H9 (cell line): Measurements from ENCODE around the gene SLC25A18. TPM values are rescaled to one million over a fixed set of nuclear protein-coding genes. Genes with fewer than 3 reads are reported as not detected.

Source experiments
- DNase-seq: peaks from one replicate; pipeline ENCODE4 v3.0.0-alpha.2; 2017
- H2AFZ ChIP-seq: one replicate; pipeline ENCODE4 v1.6.1; 2013; ENCODE audit warnings: mild to moderate bottlenecking, low read length, control low read depth, moderate library complexity
- H2AK5ac ChIP-seq: 2 replicates; pipeline ENCODE4 v1.6.1; 2013; ENCODE audit warnings: low read length, control low read depth, mixed read lengths; ENCODE audit not compliant: insufficient read length
- H2BK120ac ChIP-seq: one replicate; pipeline ENCODE4 v1.6.1; 2013; ENCODE audit warnings: low read depth, mild to moderate bottlenecking, low read length, control low read depth, inconsistent platforms; ENCODE audit not compliant: poor library complexity, severe bottlenecking
- H2BK12ac ChIP-seq: 2 replicates; pipeline ENCODE4 v1.6.1; 2013; ENCODE audit warnings: low read length, control low read depth, mixed read lengths, low read depth; ENCODE audit not compliant: insufficient read length
- H2BK15ac ChIP-seq: 2 replicates; pipeline ENCODE4 v1.6.1; 2013; ENCODE audit warnings: low read depth, low read length, control low read depth
- H2BK20ac ChIP-seq: one replicate; pipeline ENCODE4 v1.6.1; 2013; ENCODE audit warnings: low read depth, mild to moderate bottlenecking, low read length, control low read depth, inconsistent platforms; ENCODE audit not compliant: poor library complexity, severe bottlenecking
- H2BK5ac ChIP-seq: 2 replicates; pipeline ENCODE4 v1.6.1; 2013; ENCODE audit warnings: low read length, control low read depth, mixed read lengths; ENCODE audit not compliant: insufficient read length
- H3K14ac ChIP-seq: 2 replicates; pipeline ENCODE4 v1.6.1; 2013; ENCODE audit warnings: low read length, control low read depth; ENCODE audit not compliant: insufficient read depth
- H3K18ac ChIP-seq: 2 replicates; pipeline ENCODE4 v1.6.1; 2013; ENCODE audit warnings: low read depth, mild to moderate bottlenecking, mixed read lengths, low read length, control low read depth; ENCODE audit not compliant: insufficient read length
- H3K23ac ChIP-seq: 2 replicates; pipeline ENCODE4 v1.6.1; 2013; ENCODE audit warnings: low read length, control low read depth, mixed read lengths, low read depth; ENCODE audit not compliant: insufficient read length
- H3K23me2 ChIP-seq: 2 replicates; pipeline ENCODE4 v1.6.1; 2013; ENCODE audit warnings: low read depth, mild to moderate bottlenecking, mixed read lengths, low read length, control low read depth; ENCODE audit not compliant: insufficient read length, poor library complexity, severe bottlenecking
- H3K27ac ChIP-seq: 2 replicates; pipeline ENCODE4 v1.5.1; 2013; ENCODE audit warnings: low read length, control low read depth, mixed read lengths, low read depth; ENCODE audit not compliant: insufficient read length
- H3K27me3 ChIP-seq: 2 replicates; pipeline ENCODE4 v1.6.1; 2013; ENCODE audit warnings: low read length, control low read depth, inconsistent platforms; ENCODE audit not compliant: insufficient read depth
- H3K4ac ChIP-seq: 2 replicates; pipeline ENCODE4 v1.6.1; 2013; ENCODE audit warnings: low read depth, mild to moderate bottlenecking, control low read depth, inconsistent platforms, low read length, moderate library complexity
- H3K4me1 ChIP-seq: 2 replicates; pipeline ENCODE4 v1.6.1; 2013; ENCODE audit warnings: low read length, control low read depth, inconsistent platforms; ENCODE audit not compliant: insufficient read depth
- H3K4me2 ChIP-seq: 2 replicates; pipeline ENCODE4 v1.6.1; 2013; ENCODE audit warnings: low read length, control low read depth, mixed read lengths; ENCODE audit not compliant: insufficient read length, insufficient read depth
- H3K56ac ChIP-seq: 2 replicates; pipeline ENCODE4 v1.6.1; 2013; ENCODE audit warnings: low read depth, mild to moderate bottlenecking, mixed read lengths, low read length, control low read depth; ENCODE audit not compliant: insufficient read length
- H3K79me1 ChIP-seq: 2 replicates; pipeline ENCODE4 v1.6.1; 2013; ENCODE audit warnings: low read depth, mild to moderate bottlenecking, moderate library complexity, low read length, control low read depth, inconsistent platforms; ENCODE audit not compliant: insufficient read depth, poor library complexity, severe bottlenecking
- H3K79me2 ChIP-seq: 2 replicates; pipeline ENCODE4 v1.6.1; 2013; ENCODE audit warnings: low read length, control low read depth, inconsistent platforms; ENCODE audit not compliant: insufficient read depth
- H3K9ac ChIP-seq: 2 replicates; pipeline ENCODE4 v1.6.1; 2013; ENCODE audit warnings: low read length, control low read depth, mixed read lengths; ENCODE audit not compliant: insufficient read length; ENCODE audit errors: extremely low read depth
- H3K9me3 ChIP-seq: one replicate; pipeline ENCODE4 v1.6.1; 2013; ENCODE audit warnings: low read depth, low read length, inconsistent platforms; ENCODE audit not compliant: control insufficient read depth
- H3T11ph ChIP-seq: one replicate; pipeline ENCODE4 v1.6.1; 2013; ENCODE audit warnings: mild to moderate bottlenecking, low read length, control low read depth, inconsistent platforms
- H4K20me1 ChIP-seq: one replicate; pipeline ENCODE4 v1.6.1; 2013; ENCODE audit not compliant: control insufficient read depth, insufficient read length, insufficient read depth
- H4K5ac ChIP-seq: 2 replicates; pipeline ENCODE4 v1.6.1; 2013; ENCODE audit warnings: low read depth, mild to moderate bottlenecking, mixed read lengths, low read length, control low read depth; ENCODE audit not compliant: insufficient read length
- H4K8ac ChIP-seq: replicated peaks from 2 replicates; pipeline ENCODE4 v1.6.1; 2013; ENCODE audit warnings: low read length, control low read depth, mixed read lengths, low read depth; ENCODE audit not compliant: insufficient read length
- H4K91ac ChIP-seq: 2 replicates; pipeline ENCODE4 v1.6.1; 2013; ENCODE audit warnings: low read depth, mild to moderate bottlenecking, moderate library complexity, mixed read lengths, low read length, control low read depth; ENCODE audit not compliant: insufficient read length
- H3K27ac Mint-ChIP-seq, 3 experiments: 2 replicates in 2 of 3; 3 replicates in 1 of 3; pipeline ENCODE4 v1.8.0; 2020 to 2021; ENCODE audit warnings: mixed read lengths in 3 of 3, mild to moderate bottlenecking in 1 of 3, moderate library complexity in 1 of 3
- H3K27me3 Mint-ChIP-seq: 2 replicates; pipeline ENCODE4 v1.8.0; 2021; ENCODE audit warnings: low read depth, mild to moderate bottlenecking, moderate library complexity, mixed read lengths
- H3K36me3 Mint-ChIP-seq, 3 experiments: 2 replicates in 2 of 3; 3 replicates in 1 of 3; pipeline ENCODE4 v1.8.0; 2020 to 2021; ENCODE audit warnings: low read depth in 3 of 3, mixed read lengths in 3 of 3; ENCODE audit not compliant: insufficient read depth in 1 of 3
- H3K4me1 Mint-ChIP-seq, 2 experiments: 2 replicates each; pipeline ENCODE4 v1.8.0; 2020; ENCODE audit warnings: mixed read lengths in 2 of 2
- H3K4me3 Mint-ChIP-seq, 2 experiments: 2 replicates in 1 of 2; 3 replicates in 1 of 2; pipeline ENCODE4 v1.8.0; 2020 to 2021; ENCODE audit warnings: mild to moderate bottlenecking in 2 of 2, mixed read lengths in 2 of 2, moderate library complexity in 1 of 2
- H3K9me3 Mint-ChIP-seq, 2 experiments: 2 replicates in 1 of 2; 3 replicates in 1 of 2; pipeline ENCODE4 v1.8.0; 2020; ENCODE audit warnings: mild to moderate bottlenecking in 2 of 2, mixed read lengths in 2 of 2, moderate library complexity in 1 of 2
- WGBS: extraction: QIAGEN DNeasy Blood & Tissue Kit; methylation state at CpG from one replicate; pipeline ENCODE4 v1.1.7; 2013; ENCODE audit warnings: missing lambda C conversion rate, low lambda C conversion rate, mixed read lengths; ENCODE audit not compliant: insufficient read length; ENCODE audit errors: extremely low coverage; 5-methylcytosine and 5-hydroxymethylcytosine counted together
- total RNA-seq: library from RNA; stranded (reverse); gene quantifications from 2 replicates; pipeline ENCODE4 v1.2.1, GENCODE V29; 2021
- TF ChIP-seq, protein P1 (sequence below): fragments of 200-600 bp; sonication (generic); conservative IDR thresholded peaks from 3 replicates; pipeline ENCODE4 v1.8.0; 2021; ENCODE audit warnings: antibody characterized with exemption, mild to moderate bottlenecking

Gene SLC25A18
- total RNA-seq, 1 experiment from 2014 or later, result 2.3 TPM

DNA sequence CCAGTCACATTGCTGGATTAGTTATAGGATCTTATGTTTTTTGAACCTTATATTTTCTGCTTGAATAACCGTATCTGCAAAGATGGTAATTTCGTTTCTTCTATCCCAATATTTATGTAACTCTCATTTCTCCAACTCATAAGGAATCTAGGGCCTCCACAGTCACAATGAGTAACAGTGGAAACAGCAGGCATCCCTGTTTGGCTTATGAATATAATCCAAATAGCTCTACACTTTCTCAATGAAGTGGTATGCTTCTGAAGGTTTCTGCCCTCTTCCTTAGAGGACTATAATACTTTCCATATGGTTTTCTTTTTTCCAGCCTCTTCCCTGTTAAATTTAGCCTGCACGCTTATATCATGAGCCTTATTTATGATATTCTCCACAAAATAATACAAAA lies 48.8 kb downstream of the SLC25A18 start:
- H2BK120ac ChIP-seq, result no peak overlapping the region
- no peak overlapping the region for H2BK12ac ChIP-seq
- H3K9ac ChIP-seq, result no peak overlapping the region
- H3K4me1 Mint-ChIP-seq, result no peaks in the 10 kb centered on the region
- H4K91ac ChIP-seq, result no peak overlapping the region
- H4K5ac ChIP-seq, result no peak overlapping the region
- H3K4me1 ChIP-seq, result no peaks in the 10 kb centered on the region
- WGBS, result no CpG with 5 or more reads among the region's 3 CpGs
- H3K56ac ChIP-seq, result no peak overlapping the region
- no peak overlapping the region for H3K27ac ChIP-seq
- peaks cover 3% of the 10 kb centered on the region for H3K79me1 ChIP-seq
- H4K8ac ChIP-seq, result no peak overlapping the region
- H3K4me2 ChIP-seq, result no peak overlapping the region
- peaks cover 10 to 47% (median 41%) of the 10 kb centered on the region in 3 experiments; a peak in 6 of 7 replicates for H3K36me3 Mint-ChIP-seq
- H2BK15ac ChIP-seq, result no peak overlapping the region
- 0 out of 7 replicates have a peak overlapping the region, but pooled peaks of 1 of the 3 experiments have one; percentile 56 for H3K27ac Mint-ChIP-seq
- H2AFZ ChIP-seq, result no peak overlapping the region
- H3K23me2 ChIP-seq, result no peaks in the 10 kb centered on the region
- no peak overlapping the region for H3K14ac ChIP-seq
- TF ChIP-seq, protein P1, sequence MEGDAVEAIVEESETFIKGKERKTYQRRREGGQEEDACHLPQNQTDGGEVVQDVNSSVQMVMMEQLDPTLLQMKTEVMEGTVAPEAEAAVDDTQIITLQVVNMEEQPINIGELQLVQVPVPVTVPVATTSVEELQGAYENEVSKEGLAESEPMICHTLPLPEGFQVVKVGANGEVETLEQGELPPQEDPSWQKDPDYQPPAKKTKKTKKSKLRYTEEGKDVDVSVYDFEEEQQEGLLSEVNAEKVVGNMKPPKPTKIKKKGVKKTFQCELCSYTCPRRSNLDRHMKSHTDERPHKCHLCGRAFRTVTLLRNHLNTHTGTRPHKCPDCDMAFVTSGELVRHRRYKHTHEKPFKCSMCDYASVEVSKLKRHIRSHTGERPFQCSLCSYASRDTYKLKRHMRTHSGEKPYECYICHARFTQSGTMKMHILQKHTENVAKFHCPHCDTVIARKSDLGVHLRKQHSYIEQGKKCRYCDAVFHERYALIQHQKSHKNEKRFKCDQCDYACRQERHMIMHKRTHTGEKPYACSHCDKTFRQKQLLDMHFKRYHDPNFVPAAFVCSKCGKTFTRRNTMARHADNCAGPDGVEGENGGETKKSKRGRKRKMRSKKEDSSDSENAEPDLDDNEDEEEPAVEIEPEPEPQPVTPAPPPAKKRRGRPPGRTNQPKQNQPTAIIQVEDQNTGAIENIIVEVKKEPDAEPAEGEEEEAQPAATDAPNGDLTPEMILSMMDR, result no peak
- H2BK20ac ChIP-seq, result no peak overlapping the region
- H3K27me3 Mint-ChIP-seq, result no peaks in the 10 kb centered on the region
- no peaks in the 10 kb centered on the region for H3K9me3 Mint-ChIP-seq
- no peaks in the 10 kb centered on the region for H3K9me3 ChIP-seq
- H3K23ac ChIP-seq, result no peak overlapping the region
- 0 out of 2 replicates have a peak, but pooled peaks cover 2% of the 10 kb centered on the region for H3K79me2 ChIP-seq
- H2AK5ac ChIP-seq, result no peak overlapping the region
- H3K4ac ChIP-seq, result no peak overlapping the region
- no peak overlapping the region for H3K18ac ChIP-seq
- no peak for DNase-seq
- H3K4me3 Mint-ChIP-seq, result no peak overlapping the region
- no peaks in the 10 kb centered on the region for H4K20me1 ChIP-seq
- no peak overlapping the region for H3T11ph ChIP-seq
- no peak overlapping the region for H2BK5ac ChIP-seq
- H3K27me3 ChIP-seq, result no peaks in the 10 kb centered on the region
